ENCODE measurements around the gene NEB. TPM values are rescaled to one million over a fixed set of nuclear protein-coding genes. Genes with fewer than 3 reads are reported as not detected.
"Not testable (repeated sequence)": the region's sequence is repeated elsewhere in the genome, so short reads cannot be mapped to it uniquely, and the experiment has no call there.

NEB gene
- total RNA-seq, 3 donors from 2014 or later (not counting 1 experiment from before 2014, with no cell fraction given): 5.0 to 5.7 (median 5.4) TPM

DNA sequence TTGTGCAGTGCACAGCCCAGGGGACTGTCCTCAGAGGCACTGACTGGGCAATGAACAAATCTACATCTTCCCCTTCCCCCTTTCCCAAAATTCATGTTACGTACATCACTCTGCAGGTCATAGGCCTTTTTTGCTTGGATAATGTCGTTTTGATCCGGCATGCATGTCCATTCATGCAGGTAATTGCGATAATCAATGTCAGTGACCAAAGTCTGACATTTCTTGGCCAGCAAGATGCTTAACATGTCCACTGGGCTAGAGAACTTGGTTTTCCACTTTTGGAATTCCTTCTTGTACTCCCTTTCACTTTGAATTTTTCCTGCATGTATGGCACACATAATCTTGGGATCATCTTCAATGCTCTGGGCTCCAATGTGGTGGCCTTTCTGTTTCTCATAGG lies 124.6 kb downstream of the NEB start:
- Mint-ChIP-seq H3K4me1 (peaks cover 5% of the 10 kb centered on the region in 2 donors), H3K27ac (no peak overlapping the region), H3K9me3 (no peaks in the 10 kb centered on the region), H3K4me3 (no peak overlapping the region), H3K36me3 (no peaks in the 10 kb centered on the region), H3K27me3 (ENCODE audit: low read depth in 2 of 2) (no peaks in the 10 kb centered on the region)
- Histone ChIP-seq H3K9me3 (ENCODE audit: control insufficient read depth, insufficient read depth, low read length) (no peaks in the 10 kb centered on the region), H3K27ac (ENCODE audit: low read length) (no peak overlapping the region), H3K4me1 (ENCODE audit: control insufficient read depth, insufficient read depth, low read length) (no peaks in the 10 kb centered on the region), H3K4me3 (ENCODE audit: low read length) (no peak overlapping the region), H3K36me3 (ENCODE audit: control insufficient read depth, insufficient read depth, low read length) (no peaks in the 10 kb centered on the region), H3K27me3 (ENCODE audit: control insufficient read depth, insufficient read depth, low read length) (no peaks in the 10 kb centered on the region)
- ATAC-seq: no peak
- TF ChIP-seq CTCF (IDR thresholded peaks at IDR 0.05): no peak
- intact Hi-C loops (cut with micrococcal nuclease): no loop called here
- DNase-seq: no peak
- 98% methylated on average over 4 of the region's 4 CpGs for WGBS (ENCODE audit: insufficient coverage)

- H3K4me3 Mint-ChIP-seq; H3K4me3 ChIP-seq (ENCODE audit: low read length); H3K4me1 ChIP-seq (ENCODE audit: control insufficient read depth, insufficient read depth, low read length); H3K9me3 ChIP-seq (ENCODE audit: control insufficient read depth, insufficient read depth, low read length); H3K27ac Mint-ChIP-seq; H3K4me1 Mint-ChIP-seq; intact Hi-C loops (cut with micrococcal nuclease); H3K27me3 Mint-ChIP-seq (ENCODE audit: low read depth in 2 of 2); DNase-seq; H3K9me3 Mint-ChIP-seq; H3K36me3 ChIP-seq (ENCODE audit: control insufficient read depth, insufficient read depth, low read length); H3K27ac ChIP-seq (ENCODE audit: low read length); ATAC-seq; H3K27me3 ChIP-seq (ENCODE audit: control insufficient read depth, insufficient read depth, low read length); H3K36me3 Mint-ChIP-seq: not testable (repeated sequence)
- no CpG with 5 or more reads among the region's 6 CpGs for WGBS (ENCODE audit: insufficient coverage)
These were observed 126.5 kb downstream of the NEB start for GRCh38 chr2:151607459-151608424.

DNA sequence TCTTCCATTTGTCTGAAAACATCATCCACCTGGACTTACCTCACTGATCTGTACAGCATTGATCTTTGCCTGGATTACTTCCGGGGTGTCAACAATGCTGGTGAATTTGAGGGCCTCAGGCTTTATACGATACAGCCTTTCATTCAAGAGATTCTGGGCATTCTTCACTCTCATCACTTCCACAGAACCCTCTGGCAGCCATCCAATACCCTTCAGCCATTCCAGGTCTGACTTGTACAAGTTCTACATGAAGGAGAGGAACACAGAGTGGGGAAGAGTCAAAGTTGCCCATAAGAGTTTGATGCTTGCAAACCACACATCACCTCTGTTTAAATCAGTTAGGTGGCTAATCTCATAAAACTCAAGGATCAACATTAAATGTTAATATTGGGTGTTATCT lies 130.7 kb downstream of the NEB start:
- H3K36me3 ChIP-seq (ENCODE audit: control insufficient read depth, insufficient read depth, low read length); H3K9me3 Mint-ChIP-seq; DNase-seq; ATAC-seq; H3K27ac ChIP-seq (ENCODE audit: low read length); H3K36me3 Mint-ChIP-seq; H3K27me3 ChIP-seq (ENCODE audit: control insufficient read depth, insufficient read depth, low read length); H3K4me3 ChIP-seq (ENCODE audit: low read length); intact Hi-C loops (cut with micrococcal nuclease); H3K4me1 Mint-ChIP-seq; H3K9me3 ChIP-seq (ENCODE audit: control insufficient read depth, insufficient read depth, low read length); H3K27me3 Mint-ChIP-seq (ENCODE audit: low read depth in 2 of 2); H3K27ac Mint-ChIP-seq; H3K4me3 Mint-ChIP-seq; H3K4me1 ChIP-seq (ENCODE audit: control insufficient read depth, insufficient read depth, low read length): not testable (repeated sequence)
- WGBS (ENCODE audit: insufficient coverage): no CpG with 5 or more reads among the region's 2 CpGs

DNA sequence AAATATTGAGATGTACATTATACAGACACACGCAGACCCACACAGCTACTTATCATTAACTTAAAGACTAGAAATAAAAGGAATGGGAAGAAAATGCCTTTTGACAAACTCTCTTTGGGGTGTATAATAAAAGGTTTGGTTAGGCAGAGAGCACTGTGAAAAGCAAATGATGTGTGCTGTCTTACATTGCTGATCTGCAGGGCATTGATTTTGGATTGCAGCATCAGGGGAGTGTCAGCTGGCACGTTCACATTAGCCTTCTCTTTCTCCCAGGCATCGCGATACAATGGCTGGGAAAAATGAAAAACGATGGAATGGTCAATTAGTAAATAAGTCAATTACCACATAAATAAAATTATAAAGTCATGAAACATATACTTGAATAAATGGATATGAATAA lies 131.9 kb downstream of the NEB start:
- H3K36me3 Mint-ChIP-seq; H3K36me3 ChIP-seq (ENCODE audit: control insufficient read depth, insufficient read depth, low read length); DNase-seq; H3K27me3 ChIP-seq (ENCODE audit: control insufficient read depth, insufficient read depth, low read length); H3K9me3 Mint-ChIP-seq; H3K4me1 ChIP-seq (ENCODE audit: control insufficient read depth, insufficient read depth, low read length); H3K27me3 Mint-ChIP-seq (ENCODE audit: low read depth in 2 of 2); H3K27ac ChIP-seq (ENCODE audit: low read length); H3K27ac Mint-ChIP-seq; intact Hi-C loops (cut with micrococcal nuclease); H3K9me3 ChIP-seq (ENCODE audit: control insufficient read depth, insufficient read depth, low read length); ATAC-seq; H3K4me3 Mint-ChIP-seq; H3K4me3 ChIP-seq (ENCODE audit: low read length); H3K4me1 Mint-ChIP-seq: not testable (repeated sequence)
- no CpG with 5 or more reads among the region's 5 CpGs for WGBS (ENCODE audit: insufficient coverage)

- H3K27ac Mint-ChIP-seq; H3K27me3 ChIP-seq (ENCODE audit: control insufficient read depth, insufficient read depth, low read length): not testable (repeated sequence)
- peak; percentile 79 to 86 (median 85) for ATAC-seq
These were observed 132.5 kb downstream of the NEB start for GRCh38 chr2:151601803-151602202.

DNA sequence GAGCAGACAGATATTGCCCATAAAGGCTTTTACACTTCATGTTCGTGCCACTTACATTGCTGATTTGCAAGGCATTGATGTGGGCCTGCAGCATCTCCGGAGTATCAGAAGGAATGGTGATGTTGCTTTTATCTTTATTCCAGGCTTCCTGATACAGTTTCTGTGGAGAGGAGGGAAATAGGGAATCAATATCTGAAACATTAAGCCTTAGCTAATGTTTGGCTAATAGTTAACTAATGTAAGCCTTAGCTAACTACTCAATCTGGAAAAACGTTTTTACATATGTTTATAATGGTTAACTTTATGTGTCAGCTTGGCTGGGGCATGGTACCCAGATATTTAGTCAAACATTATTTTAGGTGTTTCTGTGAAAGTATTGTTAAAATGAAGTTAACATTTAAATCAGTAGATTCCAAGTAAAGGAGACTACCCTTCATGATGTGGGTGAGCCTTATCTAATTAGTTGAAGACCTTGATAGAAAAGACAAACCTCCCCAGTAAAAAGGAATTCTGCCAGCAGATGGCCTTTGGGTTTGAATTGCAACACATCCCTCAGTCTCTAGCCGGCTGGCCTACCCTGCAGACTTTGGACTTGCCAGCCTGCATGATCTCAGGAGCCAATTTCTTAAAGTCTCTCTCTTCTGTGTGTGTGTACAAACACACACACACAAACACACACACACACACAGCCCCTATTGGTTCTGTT lies 137.2 kb downstream of the NEB start:
- DNase-seq; H3K4me3 ChIP-seq (ENCODE audit: low read length); H3K27ac ChIP-seq (ENCODE audit: low read length); H3K4me3 Mint-ChIP-seq; intact Hi-C loops (cut with micrococcal nuclease); H3K27ac Mint-ChIP-seq; H3K36me3 Mint-ChIP-seq; H3K27me3 ChIP-seq (ENCODE audit: control insufficient read depth, insufficient read depth, low read length); H3K9me3 ChIP-seq (ENCODE audit: control insufficient read depth, insufficient read depth, low read length); H3K4me1 ChIP-seq (ENCODE audit: control insufficient read depth, insufficient read depth, low read length); H3K4me1 Mint-ChIP-seq; ATAC-seq; H3K9me3 Mint-ChIP-seq; H3K27me3 Mint-ChIP-seq (ENCODE audit: low read depth in 2 of 2); H3K36me3 ChIP-seq (ENCODE audit: control insufficient read depth, insufficient read depth, low read length): not testable (repeated sequence)
- no CpG with 5 or more reads among the region's 4 CpGs for WGBS (ENCODE audit: insufficient coverage)

More at GRCh38 chr2:151601803-151602202, 132.5 kb downstream of the NEB start:
- intact Hi-C loops (cut with micrococcal nuclease); H3K4me3 ChIP-seq (ENCODE audit: low read length); DNase-seq; H3K36me3 Mint-ChIP-seq; H3K9me3 Mint-ChIP-seq; H3K27ac ChIP-seq (ENCODE audit: low read length); H3K4me3 Mint-ChIP-seq; H3K27me3 Mint-ChIP-seq (ENCODE audit: low read depth in 2 of 2); H3K9me3 ChIP-seq (ENCODE audit: control insufficient read depth, insufficient read depth, low read length); H3K4me1 ChIP-seq (ENCODE audit: control insufficient read depth, insufficient read depth, low read length); H3K36me3 ChIP-seq (ENCODE audit: control insufficient read depth, insufficient read depth, low read length); H3K4me1 Mint-ChIP-seq: not testable (repeated sequence)
- WGBS (ENCODE audit: insufficient coverage): no CpG with 5 or more reads among the region's 4 CpGs

DNA sequence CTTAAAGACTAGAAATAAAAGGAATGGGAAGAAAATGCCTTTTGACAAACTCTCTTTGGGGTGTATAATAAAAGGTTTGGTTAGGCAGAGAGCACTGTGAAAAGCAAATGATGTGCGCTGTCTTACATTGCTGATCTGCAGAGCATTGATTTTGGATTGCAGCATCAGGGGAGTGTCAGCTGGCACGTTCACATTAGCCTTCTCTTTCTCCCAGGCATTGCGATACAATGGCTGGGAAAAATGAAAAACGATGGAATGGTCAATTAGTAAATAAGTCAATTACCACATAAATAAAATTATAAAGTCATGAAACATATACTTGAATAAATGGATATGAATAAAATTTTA lies 142.4 kb downstream of the NEB start:
- intact Hi-C loops (cut with micrococcal nuclease); DNase-seq; H3K27ac ChIP-seq (ENCODE audit: low read length): not testable (repeated sequence)

More for the DNA sequence above, 142.4 kb downstream of the NEB start:
- not testable (repeated sequence) for H3K27me3 Mint-ChIP-seq (ENCODE audit: low read depth in 2 of 2); H3K36me3 ChIP-seq (ENCODE audit: control insufficient read depth, insufficient read depth, low read length); H3K4me3 ChIP-seq (ENCODE audit: low read length); H3K4me3 Mint-ChIP-seq; H3K4me1 Mint-ChIP-seq; H3K27me3 ChIP-seq (ENCODE audit: control insufficient read depth, insufficient read depth, low read length); H3K9me3 Mint-ChIP-seq; H3K4me1 ChIP-seq (ENCODE audit: control insufficient read depth, insufficient read depth, low read length); H3K36me3 Mint-ChIP-seq; H3K9me3 ChIP-seq (ENCODE audit: control insufficient read depth, insufficient read depth, low read length); H3K27ac Mint-ChIP-seq
- WGBS (ENCODE audit: insufficient coverage): 92% methylated on average over 2 of the region's 4 CpGs
- peak in 1 of 3 donors; percentile 21 for ATAC-seq
